ENCODE data around the gene PDCD1LG2. TPM values are rescaled to one million over a fixed set of nuclear protein-coding genes. Genes with fewer than 3 reads are reported as not detected.

Gene PDCD1LG2
- total and polyA plus RNA-seq, 2 of the 8 experiments (the other 6 are each of a cell fraction or from before 2014, with no cell fraction given), result not detected

GRCh38 chr9:5510989-5511388 is 658 bp downstream of the PDCD1LG2 start:
- Histone ChIP-seq H3K23me2 (ENCODE audit: low read depth, low read length) (no peaks in the 10 kb centered on the region), H2BK12ac (ENCODE audit: low read depth, low read length) (no peak overlapping the region), H2AK5ac (ENCODE audit: low read depth, low read length) (no peak overlapping the region), H2BK15ac (ENCODE audit: low read length) (no peak overlapping the region), H3K14ac (ENCODE audit: insufficient read length) (no peak overlapping the region), H3K4me1 (replicated peaks in 1 of 4; ENCODE audit: control insufficient read depth in 3 of 4, insufficient read depth in 4 of 4, low read length in 3 of 4) (no peaks in the 10 kb centered on the region), H3K4me3 (ENCODE audit: extremely low read depth in 1 of 4, insufficient read depth in 2 of 4, low read depth in 3 of 4, low read length in 4 of 4) (no peak overlapping the region), H2AFZ (ENCODE audit: low read length) (no peak overlapping the region), H3K79me1 (ENCODE audit: low read depth, low read length) (no peaks in the 10 kb centered on the region), H3K27ac (ENCODE audit: low read depth, low read length) (no peak overlapping the region), H3K36me3 (ENCODE audit: control insufficient read depth in 2 of 4, insufficient read depth in 4 of 4, low read length in 3 of 4) (no peaks in the 10 kb centered on the region), H3K79me2 (ENCODE audit: control insufficient read depth in 1 of 2, insufficient read depth in 2 of 2, low read length in 2 of 2) (no peaks in the 10 kb centered on the region), H2BK5ac (ENCODE audit: low read depth, low read length) (no peak overlapping the region), H3K4me2 (ENCODE audit: insufficient read depth in 1 of 2, low read depth in 2 of 2, low read length in 2 of 2) (no peak overlapping the region), H3K56ac (replicated peaks; ENCODE audit: insufficient read length, low read depth, low read length) (no peak overlapping the region), H4K91ac (replicated peaks; ENCODE audit: insufficient read length, low read length) (no peak overlapping the region), H3K4ac (replicated peaks; ENCODE audit: insufficient read length, low read depth, low read length) (no peak overlapping the region), H3K9ac (replicated peaks in 1 of 4; ENCODE audit: extremely low read depth in 1 of 4, low read depth in 3 of 4, low read length in 3 of 4) (no peak overlapping the region), H3K23ac (ENCODE audit: insufficient read length) (no peak overlapping the region), H3K18ac (ENCODE audit: extremely low read depth, low read length) (no peak overlapping the region), H3K9me3 (ENCODE audit: insufficient read depth in 2 of 2, low read depth in 1 of 2, low read length in 1 of 2) (no peaks in the 10 kb centered on the region), H3K27me3 (replicated peaks in 1 of 4; ENCODE audit: control insufficient read depth in 3 of 4, extremely low read depth in 1 of 4, insufficient read depth in 3 of 4, low read length in 3 of 4) (no peaks in the 10 kb centered on the region), H4K5ac (ENCODE audit: insufficient read length, low read depth, low read length) (no peak overlapping the region), H2BK120ac (replicated peaks; ENCODE audit: low read depth, low read length) (no peak overlapping the region), H4K20me1 (replicated peaks in 1 of 2; ENCODE audit: control insufficient read depth in 1 of 2, insufficient read depth in 2 of 2, low read length in 2 of 2) (no peaks in the 10 kb centered on the region), H2BK20ac (ENCODE audit: low read length) (no peak overlapping the region), H4K8ac (ENCODE audit: extremely low read depth, insufficient read depth, low read length) (no peak overlapping the region)
- POLR2A ChIA-PET (ENCODE audit: partially characterized antibody), result interaction anchor here (0.6 to 1.5 kb wide), 2 partner anchors 12 to 550 kb away, joined by 3 to 4 read pairs; no protein-coding TSS in a partner anchor
- DNase-seq (ENCODE audit: low read depth in 1 of 2, low spot score in 2 of 2), result no peak
- no peak for FAIRE-seq
- CTCF ChIA-PET (ENCODE audit: partially characterized antibody), result interaction anchor here (1.0 to 1.1 kb wide), 2 partner anchors 13 to 67 kb away, joined by 3 to 5 read pairs; no protein-coding TSS in a partner anchor
- 87% methylated on average over 3 of the region's 3 CpGs; no CpG with 5 or more reads in 1 of the 2 experiments for whole genome bisulfite sequencing, 2 experiments (ENCODE audit: extremely low coverage in 1 of 2, insufficient coverage in 1 of 2, insufficient read length in 1 of 2, insufficient replicate concordance in 2 of 2, low coverage in 1 of 2, low lambda C conversion rate in 2 of 2, missing lambda C conversion rate in 1 of 2)
- no peak for TF ChIP-seq CEBPB (IDR thresholded peaks at IDR 0.05; ENCODE audit: low read depth, low read length)
- no peak for TF ChIP-seq YY1 (IDR thresholded peaks at IDR 0.05; ENCODE audit: low read depth, low read length)
- TF ChIP-seq CTCF (IDR thresholded peaks at IDR 0.05; ENCODE audit: control extremely low read depth in 1 of 3, insufficient read depth in 1 of 3, low read depth in 1 of 3, low read length in 3 of 3), result no peak
